IMR-90 (cell line): ENCODE data around the gene C19orf85.

Experiments used
- MXI1 ChIP-seq: IDR thresholded peaks from 2 replicates; pipeline ENCODE4 v1.6.1; 2012; ENCODE audit warnings: low read depth, mild to moderate bottlenecking, low read length, moderate library complexity, borderline replicate concordance
- POLR2A ChIP-seq: IDR thresholded peaks from 2 replicates; pipeline ENCODE4 v1.6.1; 2012; ENCODE audit warnings: mild to moderate bottlenecking, low read depth, low read length
- TF ChIP-seq, protein P1 (sequence below): conservative IDR thresholded peaks from 2 replicates; pipeline ENCODE4 v1.5.1; 2012; ENCODE audit warnings: mild to moderate bottlenecking, low read depth, low read length, improper control_type of control experiment

DNA sequence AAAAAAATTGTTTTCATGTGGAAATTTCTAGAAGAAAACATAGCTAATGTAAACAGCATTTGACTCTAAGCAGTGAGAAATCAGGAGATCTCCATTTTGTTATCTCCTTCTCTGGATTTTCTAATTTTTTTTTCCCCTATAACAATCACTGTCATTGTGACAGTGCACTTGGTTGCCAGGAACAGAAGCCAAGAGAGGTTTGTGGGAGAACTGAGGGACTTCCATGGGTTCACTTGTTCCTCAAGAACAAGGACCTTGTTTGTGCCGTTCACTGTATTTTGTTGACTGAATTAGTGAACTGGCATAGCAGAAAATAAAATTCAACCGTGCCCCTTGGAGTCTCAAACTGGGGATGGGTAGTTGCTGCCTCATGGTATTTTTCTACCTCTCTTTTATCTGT, 38.5 kb downstream of the C19orf85 start:
- TF ChIP-seq, protein P1, sequence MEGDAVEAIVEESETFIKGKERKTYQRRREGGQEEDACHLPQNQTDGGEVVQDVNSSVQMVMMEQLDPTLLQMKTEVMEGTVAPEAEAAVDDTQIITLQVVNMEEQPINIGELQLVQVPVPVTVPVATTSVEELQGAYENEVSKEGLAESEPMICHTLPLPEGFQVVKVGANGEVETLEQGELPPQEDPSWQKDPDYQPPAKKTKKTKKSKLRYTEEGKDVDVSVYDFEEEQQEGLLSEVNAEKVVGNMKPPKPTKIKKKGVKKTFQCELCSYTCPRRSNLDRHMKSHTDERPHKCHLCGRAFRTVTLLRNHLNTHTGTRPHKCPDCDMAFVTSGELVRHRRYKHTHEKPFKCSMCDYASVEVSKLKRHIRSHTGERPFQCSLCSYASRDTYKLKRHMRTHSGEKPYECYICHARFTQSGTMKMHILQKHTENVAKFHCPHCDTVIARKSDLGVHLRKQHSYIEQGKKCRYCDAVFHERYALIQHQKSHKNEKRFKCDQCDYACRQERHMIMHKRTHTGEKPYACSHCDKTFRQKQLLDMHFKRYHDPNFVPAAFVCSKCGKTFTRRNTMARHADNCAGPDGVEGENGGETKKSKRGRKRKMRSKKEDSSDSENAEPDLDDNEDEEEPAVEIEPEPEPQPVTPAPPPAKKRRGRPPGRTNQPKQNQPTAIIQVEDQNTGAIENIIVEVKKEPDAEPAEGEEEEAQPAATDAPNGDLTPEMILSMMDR: no peak
- no peak for TF ChIP-seq POLR2A
- TF ChIP-seq MXI1: no peak
